Ectodermal cell (in vitro differentiated cells): ENCODE results near the gene PNCK.
"Not testable (repeated sequence)": the region's sequence is repeated elsewhere in the genome, so short reads cannot be mapped to it uniquely, and the experiment has no call there.

Source experiments
- H3K27ac ChIP-seq: 2 replicates; pipeline ENCODE4 v1.7.0; 2013; ENCODE audit warnings: mild to moderate bottlenecking, low read depth, low read length; ENCODE audit not compliant: insufficient read depth, poor library complexity, severe bottlenecking
- H3K27me3 ChIP-seq: 2 replicates; pipeline ENCODE4 v1.7.0; 2013; ENCODE audit warnings: mild to moderate bottlenecking, low read length; ENCODE audit not compliant: insufficient read depth, control insufficient read depth, poor library complexity, severe bottlenecking
- H3K36me3 ChIP-seq: one replicate; pipeline ENCODE4 v1.7.0; 2013; ENCODE audit warnings: low read length; ENCODE audit not compliant: control insufficient read depth, insufficient read depth
- H3K4me1 ChIP-seq: one replicate; pipeline ENCODE4 v1.7.0; 2013; ENCODE audit warnings: low read length; ENCODE audit not compliant: control insufficient read depth, insufficient read depth
- H3K4me3 ChIP-seq: 2 replicates; pipeline ENCODE4 v1.7.0; 2013; ENCODE audit warnings: low read depth, low read length, control low read depth; ENCODE audit not compliant: insufficient read depth
- H3K9me3 ChIP-seq: 2 replicates; pipeline ENCODE4 v1.7.0; 2013; ENCODE audit warnings: mild to moderate bottlenecking, low read length, moderate library complexity; ENCODE audit not compliant: control insufficient read depth
- WGBS, 2 experiments: methylation state at CpG; one replicate each; pipeline ENCODE4 v1.1.7; 2013; ENCODE audit warnings: missing lambda C conversion rate in 2 of 2; 5-methylcytosine and 5-hydroxymethylcytosine counted together

The PNCK gene

GRCh38 chrX:153692003-153692402 is 18.4 kb upstream of the PNCK start:
- no peaks in the 10 kb centered on the region for H3K36me3 ChIP-seq
- H3K4me3 ChIP-seq: no peak overlapping the region
- no peaks in the 10 kb centered on the region for H3K9me3 ChIP-seq
- H3K27me3 ChIP-seq: no peaks in the 10 kb centered on the region
- WGBS, 2 experiments: 95% methylated on average over 4 of the region's 4 CpGs
- no peaks in the 10 kb centered on the region for H3K4me1 ChIP-seq
- H3K27ac ChIP-seq: no peak overlapping the region

GRCh38 chrX:153691032-153691827 is 17.6 kb upstream of the PNCK start:
- H3K9me3 ChIP-seq, H3K4me1 ChIP-seq, H3K36me3 ChIP-seq, H3K27ac ChIP-seq, H3K27me3 ChIP-seq: not testable (repeated sequence)
- peak overlapping the region; percentile 47 for H3K4me3 ChIP-seq
- 89 to 91% methylated on average over 21 of the region's 21 CpGs for WGBS, 2 experiments

GRCh38 chrX:153690466-153690865 is 16.9 kb upstream of the PNCK start:
- peaks cover 7% of the 10 kb centered on the region for H3K4me1 ChIP-seq
- H3K4me3 ChIP-seq: peak overlapping the region; percentile 47
- 91 to 95% methylated on average over 13 to 14 of the region's 14 CpGs for WGBS, 2 experiments
- no peak overlapping the region for H3K27ac ChIP-seq
- H3K27me3 ChIP-seq: no peaks in the 10 kb centered on the region
- H3K36me3 ChIP-seq: no peaks in the 10 kb centered on the region
- no peaks in the 10 kb centered on the region for H3K9me3 ChIP-seq

- 68 to 73% methylated on average over 19 of the region's 19 CpGs for WGBS, 2 experiments
- H3K36me3 ChIP-seq: no peaks in the 10 kb centered on the region
These were observed 16.2 kb upstream of the PNCK start for GRCh38 chrX:153689654-153690465.

GRCh38 chrX:153688911-153689590 is 15.4 kb upstream of the PNCK start:
- Histone ChIP-seq H3K4me1 (peaks cover 7% of the 10 kb centered on the region), H3K9me3 (no peaks in the 10 kb centered on the region), H3K27me3 (no peaks in the 10 kb centered on the region), H3K27ac (no peak overlapping the region), H3K36me3 (no peaks in the 10 kb centered on the region), H3K4me3 (peak overlapping the region; percentile 47)
- WGBS, 2 experiments: 2 to 4% methylated on average over 47 to 49 of the region's 53 CpGs

More at GRCh38 chrX:153689654-153690465, 16.2 kb upstream of the PNCK start:
- peaks cover 7% of the 10 kb centered on the region for H3K4me1 ChIP-seq
- H3K27me3 ChIP-seq: no peaks in the 10 kb centered on the region
- H3K27ac ChIP-seq: no peak overlapping the region
- no peaks in the 10 kb centered on the region for H3K9me3 ChIP-seq
- H3K4me3 ChIP-seq: peak overlapping the region; percentile 47

GRCh38 chrX:153688506-153688905 is 14.9 kb upstream of the PNCK start:
- Histone ChIP-seq H3K27ac (no peak overlapping the region), H3K4me3 (peak overlapping the region; percentile 47), H3K27me3 (no peaks in the 10 kb centered on the region), H3K36me3 (no peaks in the 10 kb centered on the region), H3K4me1 (peaks cover 7% of the 10 kb centered on the region), H3K9me3 (no peaks in the 10 kb centered on the region)
- 0 to 1% methylated on average over 57 of the region's 57 CpGs for WGBS, 2 experiments

GRCh38 chrX:153688071-153688470 is 14.5 kb upstream of the PNCK start:
- no peaks in the 10 kb centered on the region for H3K27me3 ChIP-seq
- 0 to 1% methylated on average over 69 of the region's 69 CpGs for WGBS, 2 experiments
- no peaks in the 10 kb centered on the region for H3K36me3 ChIP-seq
- H3K4me3 ChIP-seq: peak overlapping the region; percentile 47
- H3K9me3 ChIP-seq: no peaks in the 10 kb centered on the region
- no peak overlapping the region for H3K27ac ChIP-seq
- H3K4me1 ChIP-seq: peaks cover 7% of the 10 kb centered on the region

GRCh38 chrX:153687121-153688039 is 13.8 kb upstream of the PNCK start, which contains the start of gene SLC6A8:
SLC6A8 (plus strand) TSS chrX:153687926; CDS start chrX:153688575, 649 bp downstream.
- Histone ChIP-seq H3K36me3 (no peaks in the 10 kb centered on the region), H3K4me3 (peak within 1 kb of the TSS; percentile 47), H3K27me3 (no peaks in the 10 kb centered on the region), H3K9me3 (no peaks in the 10 kb centered on the region), H3K4me1 (peaks cover 7% of the 10 kb centered on the region), H3K27ac (peak within 1 kb of the TSS; percentile 95)
- 1% methylated on average over 52 to 56 of the region's 66 CpGs for WGBS, 2 experiments

- H3K27me3 ChIP-seq: no peaks in the 10 kb centered on the region
- WGBS, 2 experiments: 9 to 14% methylated on average over 9 of the region's 9 CpGs
- H3K9me3 ChIP-seq: no peaks in the 10 kb centered on the region
- peak overlapping the region; percentile 95 for H3K27ac ChIP-seq
- H3K4me1 ChIP-seq: peaks cover 7% of the 10 kb centered on the region
- no peaks in the 10 kb centered on the region for H3K36me3 ChIP-seq
- peak overlapping the region; percentile 28 for H3K4me3 ChIP-seq
These were observed 13.1 kb upstream of the PNCK start for GRCh38 chrX:153686711-153687110.
